Stimulated activated naive CD8-positive, alpha-beta T cell treated with anti-CD3 and anti-CD28 coated beads, Interleukin-15, Interleukin-2, amounts not matched to agents 100 ng/mL and 50 ng/mL, for 24 hours (primary cell): Measurements from ENCODE around the gene GSK3A.
"Not testable (repeated sequence)": the region's sequence is repeated elsewhere in the genome, so short reads cannot be mapped to it uniquely, and the experiment has no call there.

Experiments
- H3K27ac Mint-ChIP-seq: one replicate; pipeline ENCODE4 v1.8.0; 2021; ENCODE audit warnings: mild to moderate bottlenecking, mixed read lengths
- H3K27me3 Mint-ChIP-seq: one replicate; pipeline ENCODE4 v1.8.0; 2021; ENCODE audit warnings: mixed read lengths
- H3K36me3 Mint-ChIP-seq: one replicate; pipeline ENCODE4 v1.8.0; 2021; ENCODE audit warnings: low read depth, mixed read lengths
- H3K4me1 Mint-ChIP-seq: one replicate; pipeline ENCODE4 v1.8.0; 2021; ENCODE audit warnings: low read depth, mixed read lengths
- H3K4me3 Mint-ChIP-seq: one replicate; pipeline ENCODE4 v1.8.0; 2021; ENCODE audit warnings: mild to moderate bottlenecking, mixed read lengths
- H3K9me3 Mint-ChIP-seq: one replicate; pipeline ENCODE4 v1.8.0; 2021; ENCODE audit warnings: mixed read lengths

The GSK3A gene

GRCh38 chr19:42266928-42267603 is 24.7 kb upstream of the GSK3A start:
- peaks cover 26% of the 10 kb centered on the region for H3K4me1 Mint-ChIP-seq
- not testable (repeated sequence) for H3K9me3 Mint-ChIP-seq, H3K36me3 Mint-ChIP-seq, H3K4me3 Mint-ChIP-seq, H3K27ac Mint-ChIP-seq, H3K27me3 Mint-ChIP-seq

- not testable (repeated sequence) for H3K36me3 Mint-ChIP-seq, H3K9me3 Mint-ChIP-seq, H3K27me3 Mint-ChIP-seq, H3K27ac Mint-ChIP-seq, H3K4me3 Mint-ChIP-seq
- peaks cover 24% of the 10 kb centered on the region for H3K4me1 Mint-ChIP-seq
Measured at GRCh38 chr19:42266105-42266504, 23.7 kb upstream of the GSK3A start.

GRCh38 chr19:42261763-42262162 is 19.4 kb upstream of the GSK3A start:
- Mint-ChIP-seq H3K27ac (no peak overlapping the region), H3K4me1 (peaks cover 6% of the 10 kb centered on the region), H3K9me3 (no peaks in the 10 kb centered on the region), H3K27me3 (no peaks in the 10 kb centered on the region), H3K36me3 (no peaks in the 10 kb centered on the region), H3K4me3 (no peak overlapping the region)

- H3K4me1 Mint-ChIP-seq: peaks cover 14% of the 10 kb centered on the region
- not testable (repeated sequence) for H3K36me3 Mint-ChIP-seq, H3K9me3 Mint-ChIP-seq, H3K27ac Mint-ChIP-seq, H3K4me3 Mint-ChIP-seq, H3K27me3 Mint-ChIP-seq
Measured at GRCh38 chr19:42257842-42258241, 15.4 kb upstream of the GSK3A start.

- no peak overlapping the region for H3K27ac Mint-ChIP-seq
Measured at GRCh38 chr19:42255766-42256745, 13.7 kb upstream of the GSK3A start.

GRCh38 chr19:42254850-42255765 is 12.7 kb upstream of the GSK3A start, which contains the start of gene ERF:
Gene ERF, minus strand, starts transcription at chr19:42255128. Its CDS starts 129 bp downstream, at chr19:42254999.
- H3K9me3 Mint-ChIP-seq: no peaks in the 10 kb centered on the region
- H3K4me1 Mint-ChIP-seq: peaks cover 22% of the 10 kb centered on the region
- peaks cover 10% of the 10 kb centered on the region for H3K36me3 Mint-ChIP-seq
- H3K4me3 Mint-ChIP-seq: peak within 1 kb of the TSS; percentile 74
- H3K27me3 Mint-ChIP-seq: peaks cover 3% of the 10 kb centered on the region
- peak within 1 kb of the TSS; percentile 68 for H3K27ac Mint-ChIP-seq

More at GRCh38 chr19:42255766-42256745, 13.7 kb upstream of the GSK3A start:
- peaks cover 3% of the 10 kb centered on the region for H3K27me3 Mint-ChIP-seq
- peaks cover 7% of the 10 kb centered on the region for H3K36me3 Mint-ChIP-seq
- peak overlapping the region; percentile 59 for H3K4me3 Mint-ChIP-seq
- no peaks in the 10 kb centered on the region for H3K9me3 Mint-ChIP-seq
- H3K4me1 Mint-ChIP-seq: peaks cover 22% of the 10 kb centered on the region

GRCh38 chr19:42254089-42254849 is 11.9 kb upstream of the GSK3A start:
- Mint-ChIP-seq H3K4me1 (peaks cover 26% of the 10 kb centered on the region), H3K9me3 (no peaks in the 10 kb centered on the region), H3K36me3 (peaks cover 19% of the 10 kb centered on the region), H3K27me3 (peaks cover 3% of the 10 kb centered on the region), H3K4me3 (peak overlapping the region; percentile 74), H3K27ac (peak overlapping the region; percentile 68)

GRCh38 chr19:42253245-42254088 is 11.1 kb upstream of the GSK3A start:
- H3K4me1 Mint-ChIP-seq: peaks cover 26% of the 10 kb centered on the region
- no peaks in the 10 kb centered on the region for H3K9me3 Mint-ChIP-seq
- peak overlapping the region; percentile 93 for H3K4me3 Mint-ChIP-seq
- H3K36me3 Mint-ChIP-seq: peaks cover 23% of the 10 kb centered on the region
- H3K27me3 Mint-ChIP-seq: peaks cover 3% of the 10 kb centered on the region
- H3K27ac Mint-ChIP-seq: peak overlapping the region; percentile 96

GRCh38 chr19:42252365-42253244 is 10.2 kb upstream of the GSK3A start:
- peak overlapping the region; percentile 93 for H3K4me3 Mint-ChIP-seq
- H3K4me1 Mint-ChIP-seq: peaks cover 26% of the 10 kb centered on the region
- peak overlapping the region; percentile 96 for H3K27ac Mint-ChIP-seq
- peaks cover 23% of the 10 kb centered on the region for H3K36me3 Mint-ChIP-seq
- H3K9me3 Mint-ChIP-seq: no peaks in the 10 kb centered on the region
- H3K27me3 Mint-ChIP-seq: peaks cover 3% of the 10 kb centered on the region

- peaks cover 31% of the 10 kb centered on the region for H3K4me1 Mint-ChIP-seq
- H3K4me3 Mint-ChIP-seq: peak overlapping the region; percentile 93
- no peaks in the 10 kb centered on the region for H3K9me3 Mint-ChIP-seq
- H3K27me3 Mint-ChIP-seq: peaks cover 3% of the 10 kb centered on the region
- H3K36me3 Mint-ChIP-seq: peaks cover 23% of the 10 kb centered on the region
- peak overlapping the region; percentile 96 for H3K27ac Mint-ChIP-seq
Measured at GRCh38 chr19:42251572-42252358, 9.4 kb upstream of the GSK3A start.

GRCh38 chr19:42250666-42251531 is 8.5 kb upstream of the GSK3A start:
- Mint-ChIP-seq H3K4me1 (peaks cover 30% of the 10 kb centered on the region), H3K9me3 (no peaks in the 10 kb centered on the region), H3K27me3 (no peaks in the 10 kb centered on the region), H3K27ac (peak overlapping the region; percentile 75), H3K36me3 (peaks cover 28% of the 10 kb centered on the region), H3K4me3 (peak overlapping the region; percentile 45)
